ENCODE results near the gene TOP1. TPM values are rescaled to one million over a fixed set of nuclear protein-coding genes. Genes with fewer than 3 reads are reported as not detected.
A peak's percentile ranks its signal among the peaks of the same experiment; 100 is the strongest.
"Not testable (repeated sequence)": the region's sequence is repeated elsewhere in the genome, so short reads cannot be mapped to it uniquely, and the experiment has no call there.

Gene TOP1
- total RNA-seq, 2 donors from 2014 or later, result 25.2 to 27.3 TPM

- no peak for DNase-seq (ENCODE audit: low spot score)
- intact Hi-C loops (cut with DNase I), result no loop called here
Measured at GRCh38 chr20:41116282-41116956, 87.8 kb downstream of the TOP1 start.

- DNase-seq (ENCODE audit: low spot score); intact Hi-C loops (cut with DNase I): not testable (repeated sequence)
Measured at GRCh38 chr20:41118159-41118558, 89.5 kb downstream of the TOP1 start.

GRCh38 chr20:41118632-41119031, 90.0 kb downstream of the TOP1 start:
- no peak for DNase-seq (ENCODE audit: low spot score)
- intact Hi-C loops (cut with DNase I), result no loop called here

- DNase-seq (ENCODE audit: low spot score), result no peak
- intact Hi-C loops (cut with DNase I), result no loop called here
Measured at GRCh38 chr20:41119614-41120561, 91.3 kb downstream of the TOP1 start.

- intact Hi-C loops (cut with DNase I), result no loop called here
Measured at GRCh38 chr20:41121399-41121798, 92.8 kb downstream of the TOP1 start.

GRCh38 chr20:41123631-41124030, 95.0 kb downstream of the TOP1 start:
- intact Hi-C loops (cut with DNase I), result no loop called here
- no peak for DNase-seq (ENCODE audit: low spot score)

More at GRCh38 chr20:41121399-41121798, 92.8 kb downstream of the TOP1 start:
- no peak for DNase-seq (ENCODE audit: low spot score)

- intact Hi-C loops (cut with DNase I), result no loop called here
- DNase-seq (ENCODE audit: low spot score), result no peak
Measured at GRCh38 chr20:41124451-41125094, 96.0 kb downstream of the TOP1 start.

GRCh38 chr20:41125530-41126457, 97.2 kb downstream of the TOP1 start:
- no peak for DNase-seq (ENCODE audit: low spot score)
- intact Hi-C loops (cut with DNase I), result no loop called here

GRCh38 chr20:41126719-41127118, 98.1 kb downstream of the TOP1 start:
- intact Hi-C loops (cut with DNase I), result no loop called here
- DNase-seq (ENCODE audit: low spot score), result no peak

GRCh38 chr20:41128317-41128716, 99.7 kb downstream of the TOP1 start:
- DNase-seq (ENCODE audit: low spot score); intact Hi-C loops (cut with DNase I): not testable (repeated sequence)

- intact Hi-C loops (cut with DNase I), result no loop called here
- DNase-seq (ENCODE audit: low spot score), result no peak
Measured at GRCh38 chr20:41131594-41132387, 103.2 kb downstream of the TOP1 start.

- DNase-seq (ENCODE audit: low spot score); intact Hi-C loops (cut with DNase I): not testable (repeated sequence)
Measured at GRCh38 chr20:41132388-41132775, 103.8 kb downstream of the TOP1 start.

GRCh38 chr20:41133709-41134361, 105.2 kb downstream of the TOP1 start:
- intact Hi-C loops (cut with DNase I), result no loop called here
- DNase-seq (ENCODE audit: low spot score), result no peak

- intact Hi-C loops (cut with DNase I), result no loop called here
- DNase-seq (ENCODE audit: low spot score), result no peak
Measured at GRCh38 chr20:41134362-41135186, 106.0 kb downstream of the TOP1 start.

GRCh38 chr20:41135187-41135887, 106.7 kb downstream of the TOP1 start:
- intact Hi-C loops (cut with DNase I), result no loop called here
- peak; percentile 77 for DNase-seq (ENCODE audit: low spot score)

Data from posterior vena cava (tissue), 2 donors.